ENCODE data around the gene RNF223.

DNA sequence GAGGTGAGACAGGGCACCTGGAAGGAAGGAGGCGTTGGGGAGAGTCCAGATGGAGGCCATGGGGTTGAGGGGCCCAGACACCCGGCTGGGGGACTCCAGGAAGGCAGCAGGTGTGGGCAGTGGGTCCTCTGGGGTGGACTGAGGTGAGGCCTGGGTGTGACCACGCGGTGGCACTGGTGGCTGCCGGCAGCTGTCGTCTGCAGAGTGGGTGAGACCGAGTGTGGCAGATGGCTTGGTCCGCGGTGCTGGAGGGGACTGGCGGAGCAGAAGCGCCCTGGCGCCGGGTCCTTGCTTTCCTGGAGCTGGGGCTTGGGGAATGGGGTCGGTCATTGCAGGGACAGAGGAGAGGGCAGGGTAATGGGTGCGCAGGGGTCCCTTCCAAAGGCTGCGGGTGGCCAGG is 41.7 kb downstream of the RNF223 start:
- TF ChIP-seq TCF4 (CRISPR knock-in tag; IDR thresholded peaks at IDR 0.05; ENCODE audit: borderline replicate concordance) (no peak), PPARA (CRISPR knock-in tag; IDR thresholded peaks at IDR 0.05; ENCODE audit: borderline replicate concordance) (no peak), ARNTL (CRISPR knock-in tag; IDR thresholded peaks at IDR 0.05; ENCODE audit: borderline replicate concordance, low read depth) (no peak), OSR1 (CRISPR knock-in tag; IDR thresholded peaks at IDR 0.05) (no peak)

Measured in SK-N-SH treated with all-trans-retinoic acid at 6 μM for 48 hours (cell line).